HG02610 (cell line): Measurements from ENCODE around the gene SLC4A5.
A peak's percentile ranks its signal among the peaks of the same experiment; 100 is the strongest.

Source experiments
- ATAC-seq: cut with Tn5 transposase; IDR thresholded peaks from one replicate; pipeline ENCODE4 v1.9.1; 2021; ENCODE audit warnings: mild to moderate bottlenecking, moderate library complexity; ENCODE audit not compliant: unreplicated experiment

The SLC4A5 gene

GRCh38 chr2:74317701-74318100 lies 25.5 kb downstream of the SLC4A5 start:
- no peak for ATAC-seq

- ATAC-seq = no peak
Measured at GRCh38 chr2:74316627-74317295, 26.5 kb downstream of the SLC4A5 start.

GRCh38 chr2:74314107-74314506 lies 29.1 kb downstream of the SLC4A5 start:
- ATAC-seq = no peak

GRCh38 chr2:74313497-74313896 lies 29.7 kb downstream of the SLC4A5 start:
- ATAC-seq = no peak

- ATAC-seq = no peak
Measured at GRCh38 chr2:74312913-74313312, 30.3 kb downstream of the SLC4A5 start.

GRCh38 chr2:74307720-74308119 lies 35.5 kb downstream of the SLC4A5 start:
- ATAC-seq = no peak

- ATAC-seq = no peak
Measured at GRCh38 chr2:74304332-74305148, 38.7 kb downstream of the SLC4A5 start.

GRCh38 chr2:74302865-74303264 lies 40.4 kb downstream of the SLC4A5 start:
- ATAC-seq = no peak

- no peak for ATAC-seq
Measured at GRCh38 chr2:74301262-74301661, 42.0 kb downstream of the SLC4A5 start.

GRCh38 chr2:74300506-74300905 lies 42.7 kb downstream of the SLC4A5 start:
- no peak for ATAC-seq

- no peak for ATAC-seq
Measured at GRCh38 chr2:74297950-74298349, 45.3 kb downstream of the SLC4A5 start.

GRCh38 chr2:74297391-74297790 lies 45.8 kb downstream of the SLC4A5 start:
- no peak for ATAC-seq

GRCh38 chr2:74293191-74293991 lies 49.8 kb downstream of the SLC4A5 start:
- ATAC-seq = no peak

GRCh38 chr2:74292751-74293150 lies 50.5 kb downstream of the SLC4A5 start:
- ATAC-seq = no peak

- no peak for ATAC-seq
Measured at GRCh38 chr2:74291886-74292621, 51.2 kb downstream of the SLC4A5 start.

GRCh38 chr2:74291218-74291544 lies 52.0 kb downstream of the SLC4A5 start:
- ATAC-seq = no peak

GRCh38 chr2:74290466-74291217 lies 52.6 kb downstream of the SLC4A5 start:
- ATAC-seq = peak; percentile 60

- ATAC-seq = no peak
Measured at GRCh38 chr2:74290066-74290465, 53.1 kb downstream of the SLC4A5 start.

GRCh38 chr2:74286725-74287124 lies 56.5 kb downstream of the SLC4A5 start:
- no peak for ATAC-seq
